Tibial nerve (tissue), 3 donors: ENCODE results near the gene PLEKHM2.

Experiments
- CTCF ChIP-seq, 5 experiments: fragments of 200-600 bp in 3 of 5; fragments of 450-650 bp in 2 of 5; sonication (generic) in 3 of 5; IDR thresholded peaks; one replicate each; pipeline ENCODE4 v1.5.1; 2016 to 2019; ENCODE audit warnings: antibody characterized with exemption in 5 of 5, mild to moderate bottlenecking in 3 of 5, moderate library complexity in 2 of 5
- POLR2A ChIP-seq, 2 donors: fragments of 450-650 bp; IDR thresholded peaks; one replicate each; pipeline ENCODE4 v1.6.1; 2017; ENCODE audit warnings: antibody characterized with exemption in 2 of 2, mild to moderate bottlenecking in 2 of 2, moderate library complexity in 2 of 2

DNA sequence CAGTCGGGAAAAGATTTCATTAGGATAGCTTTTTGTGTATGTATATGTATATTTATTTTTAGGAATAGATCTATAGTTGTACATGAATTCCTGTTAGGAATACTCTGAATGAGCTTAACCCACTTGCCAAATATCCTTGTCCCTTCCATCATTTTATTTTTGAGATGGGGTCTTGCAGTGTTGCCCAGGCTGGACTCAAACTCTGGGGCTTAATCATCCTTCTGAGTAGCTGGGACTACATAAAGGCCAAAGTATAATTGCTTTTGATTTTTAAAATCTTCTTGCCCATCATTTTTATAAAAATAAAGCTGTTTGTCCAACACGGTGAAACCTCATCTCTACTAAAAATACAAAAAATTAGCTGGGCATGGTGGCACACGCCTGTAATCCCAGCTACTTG lies 20.2 kb upstream of the PLEKHM2 start:
- TF ChIP-seq CTCF (IDR thresholded peaks at IDR 0.05) (no peak), POLR2A (IDR thresholded peaks at IDR 0.05) (no peak)
